Glomerular visceral epithelial cell (primary cell): ENCODE data around the gene CERS2.
A peak's percentile ranks its signal among the peaks of the same experiment; 100 is the strongest.

Source experiments
- DNase-seq: peaks from one replicate; pipeline ENCODE4 v3.0.0-alpha.2; 2016; ENCODE audit errors: extremely low spot score

Gene CERS2

DNA sequence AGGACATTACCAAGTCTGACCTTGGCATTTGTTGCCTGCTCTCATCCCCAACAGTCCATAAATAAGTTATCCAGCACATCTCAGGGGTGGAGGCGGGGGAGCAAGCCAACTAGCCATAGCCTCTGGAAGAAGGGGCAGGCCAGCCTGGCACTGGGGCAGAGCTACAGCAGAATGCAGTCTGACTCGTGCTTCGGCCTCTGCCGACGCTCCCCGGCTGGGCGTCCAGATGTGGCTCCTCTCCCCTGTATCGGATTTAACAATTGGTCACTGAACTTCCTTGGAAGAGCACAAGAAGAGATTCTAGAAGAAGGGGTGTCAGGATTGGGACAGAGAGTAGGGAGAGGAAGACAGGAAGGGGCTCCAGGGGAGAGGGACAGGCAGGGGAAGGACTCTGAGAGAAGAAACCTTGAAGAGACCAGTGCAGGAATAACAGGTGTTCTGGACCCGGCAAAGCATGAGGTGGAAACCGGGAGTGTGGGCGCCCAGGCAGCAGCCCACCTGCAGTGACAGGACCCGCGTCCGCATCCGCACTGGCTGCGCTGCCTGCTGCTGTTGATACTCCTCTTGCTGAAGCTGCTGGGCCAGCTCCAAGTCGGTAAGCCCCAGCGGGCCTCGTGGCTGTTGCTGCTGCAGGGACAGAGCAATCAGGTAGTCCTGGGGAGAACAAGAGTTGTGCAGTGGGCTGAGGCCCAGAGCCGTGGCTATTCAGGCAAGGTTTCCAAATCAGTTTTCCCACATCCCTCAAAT is 22.7 kb upstream of the CERS2 start:
- DNase-seq = no peak

- no peak for DNase-seq
Observed at GRCh38 chr1:150995896-150996295, 21.3 kb upstream of the CERS2 start.

- DNase-seq = no peak
Observed at GRCh38 chr1:150995460-150995859, 20.8 kb upstream of the CERS2 start.

GRCh38 chr1:150994248-150994647 is 19.6 kb upstream of the CERS2 start:
- no peak for DNase-seq

DNA sequence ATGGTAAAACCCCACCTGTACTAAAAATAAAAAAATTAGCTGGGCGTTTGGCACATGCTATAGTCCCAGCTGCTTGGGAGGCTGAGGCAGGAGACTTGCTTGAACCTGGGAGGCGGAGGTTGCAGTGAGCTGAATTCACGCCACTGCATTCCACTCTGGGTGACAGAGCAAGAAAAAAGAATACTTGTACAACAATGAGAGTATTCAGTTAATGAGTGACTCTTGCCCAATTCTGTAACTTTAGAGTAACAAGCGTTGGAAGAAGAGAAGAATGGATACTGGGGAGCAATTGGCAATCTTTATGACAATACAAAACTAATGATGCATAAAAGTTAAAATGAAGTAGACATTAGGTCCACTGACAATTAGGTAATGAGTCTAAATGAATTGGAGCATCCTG is 18.0 kb upstream of the CERS2 start:
- DNase-seq = no peak

- DNase-seq = no peak
Observed at GRCh38 chr1:150987924-150988323, 13.3 kb upstream of the CERS2 start.

DNA sequence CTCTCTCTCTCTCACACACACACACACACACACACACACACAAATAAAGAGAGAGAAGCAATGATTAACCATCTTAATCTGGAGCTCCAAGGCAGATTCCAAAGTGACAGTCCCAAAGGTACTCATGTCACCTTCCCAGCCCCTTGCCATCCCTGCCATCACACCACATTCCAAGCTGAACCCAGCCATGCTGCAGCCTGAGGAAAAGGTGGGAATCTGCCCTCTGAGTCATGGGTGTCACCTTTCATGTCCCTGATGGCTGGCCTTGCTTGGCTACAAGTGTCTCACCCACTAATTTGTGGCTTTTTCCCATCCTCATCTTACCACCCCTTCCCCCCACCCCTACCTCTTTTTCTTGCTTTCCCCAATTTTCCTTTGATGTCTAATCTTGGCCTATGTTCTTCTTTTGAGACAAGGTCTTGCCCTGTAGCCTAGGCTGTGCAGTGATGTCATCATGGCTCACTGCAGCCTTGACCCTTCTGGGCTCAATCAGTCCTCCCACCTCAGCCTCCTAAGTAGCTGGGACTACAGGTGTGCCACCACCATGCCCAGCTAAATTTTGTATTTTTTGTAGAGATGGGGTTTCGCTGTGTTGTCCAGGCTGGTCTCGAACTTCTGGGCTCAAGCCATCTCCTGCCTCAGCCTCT is 10.7 kb upstream of the CERS2 start:
- no peak for DNase-seq

DNA sequence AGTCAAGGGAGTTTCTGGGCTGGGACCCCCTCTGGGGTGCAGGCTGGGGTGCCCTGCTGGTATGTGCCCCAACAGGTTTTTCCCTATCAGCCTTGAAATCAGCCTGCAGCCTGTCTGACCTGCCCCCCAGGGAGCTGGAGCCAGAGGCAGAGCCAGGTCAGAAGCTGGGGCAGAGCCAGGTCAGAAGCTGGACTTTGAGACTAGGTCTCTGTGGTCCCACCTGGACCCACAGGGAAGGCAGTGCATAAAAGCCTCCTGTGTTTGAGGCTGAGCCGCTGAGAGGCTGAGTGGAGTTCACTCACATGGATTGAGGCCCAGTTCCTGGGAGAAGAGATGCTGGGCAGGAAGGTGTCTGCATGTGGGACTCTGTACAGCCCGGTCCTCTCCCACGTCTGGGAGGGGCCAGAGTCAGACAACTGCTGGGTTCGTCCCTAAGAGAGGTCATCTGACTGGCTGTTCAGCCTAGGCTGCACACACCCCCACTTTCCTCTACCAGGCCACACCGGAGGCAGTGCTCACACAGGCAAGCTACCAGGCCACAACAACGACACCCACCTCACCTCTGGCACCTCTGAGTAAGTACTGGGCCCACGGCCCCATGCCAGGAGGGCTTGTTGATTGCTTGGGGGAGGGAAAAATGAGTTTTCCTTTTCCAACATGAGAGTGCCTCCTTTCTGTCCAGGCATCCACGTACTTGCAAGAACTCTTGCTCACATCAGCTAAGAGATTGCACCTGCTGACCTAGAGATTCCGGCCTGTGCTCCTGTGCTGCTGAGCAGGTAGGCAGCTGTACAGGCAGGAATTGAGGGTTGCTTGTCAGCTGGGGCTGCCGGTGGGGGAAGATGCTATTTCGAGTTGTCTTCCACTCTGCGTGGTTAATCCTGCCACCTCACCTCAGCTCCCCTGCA is 7.4 kb upstream of the CERS2 start, which contains the start of gene ANXA9:
Gene ANXA9 (plus strand): TSS at position 488 of the 908 bp plus-strand sequence. CDS start 814 bp downstream, outside the sequence.
- no peak for DNase-seq

DNA sequence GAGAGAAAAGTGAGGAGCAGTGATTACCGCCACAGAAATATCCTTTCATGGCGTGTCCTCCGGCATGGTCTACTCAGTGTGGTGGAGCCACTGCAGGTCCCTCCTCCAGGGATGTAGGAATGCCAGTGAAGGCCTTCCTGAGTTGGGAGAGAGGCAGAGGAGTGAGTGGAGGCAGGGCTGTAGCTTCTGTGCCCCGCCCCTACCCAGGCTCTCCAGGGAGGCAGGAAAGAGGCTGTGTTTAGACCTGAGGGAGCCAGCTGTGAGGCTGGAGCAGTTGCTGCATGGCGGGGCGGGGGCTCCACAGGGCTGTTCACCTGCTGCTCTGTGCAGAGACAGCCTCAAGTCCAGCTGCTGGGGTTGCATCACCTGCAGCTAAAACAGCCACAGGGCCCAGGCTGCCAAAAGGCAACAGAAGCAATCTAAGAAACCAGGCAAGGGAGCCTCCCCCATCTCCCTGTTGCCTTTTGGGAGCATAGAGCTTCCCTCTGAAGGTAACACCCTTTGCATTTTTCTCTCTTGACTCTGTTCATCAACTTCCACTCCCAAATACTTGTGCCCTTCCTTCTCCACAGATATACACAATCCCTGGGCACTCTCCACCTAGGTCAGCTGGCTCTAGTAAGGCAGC is 6.7 kb upstream of the CERS2 start:
- no peak for DNase-seq

DNA sequence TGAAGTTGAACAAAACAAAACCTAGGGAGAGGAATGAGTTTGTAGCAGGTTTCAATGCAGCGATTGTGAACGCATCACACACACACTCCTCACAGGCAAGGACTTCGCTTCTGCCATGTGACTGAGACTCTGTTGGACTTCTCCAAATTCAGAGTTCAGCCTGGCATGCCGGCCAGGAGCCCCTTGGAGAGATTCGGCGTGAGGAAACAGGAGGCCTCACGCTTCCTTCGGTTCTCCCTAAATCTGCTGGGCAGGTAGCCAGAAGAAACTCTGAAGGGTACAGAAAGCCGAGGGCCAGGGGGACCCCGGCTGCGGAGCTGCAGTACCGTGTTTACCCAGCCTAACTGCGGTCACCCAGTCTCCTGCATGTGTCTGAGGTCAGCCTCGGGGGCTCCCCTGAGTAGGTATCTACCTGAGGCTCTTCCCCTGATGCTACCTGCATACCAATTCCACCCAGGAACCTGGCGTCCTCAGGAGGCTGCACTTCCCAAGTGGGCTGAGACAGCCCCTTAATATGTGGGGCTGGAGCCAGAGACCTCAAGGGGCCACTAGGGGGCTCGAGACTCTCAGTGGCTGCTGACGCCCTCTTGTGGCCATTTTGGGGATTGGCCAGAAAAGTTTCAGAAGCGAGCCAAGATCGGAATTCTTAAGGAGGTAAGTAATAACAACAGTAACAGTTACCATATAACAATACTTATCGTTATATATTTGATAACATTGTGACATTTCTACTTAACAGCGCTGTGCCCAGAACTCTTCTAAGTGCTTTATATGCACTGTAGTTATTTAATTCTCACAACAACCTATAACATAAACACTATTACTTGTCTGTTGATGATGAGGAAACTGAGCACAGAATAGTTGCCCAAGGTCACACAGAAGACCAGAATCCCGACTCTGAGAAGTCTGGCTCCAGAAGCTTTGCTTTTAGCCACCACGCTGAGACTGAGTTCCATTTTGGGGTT is 4.7 kb upstream of the CERS2 start:
- peak; percentile 91 for DNase-seq

- DNase-seq = peak; percentile 93
Observed at GRCh38 chr1:150976879-150977694, 2.5 kb upstream of the CERS2 start.

- no peak for DNase-seq
Observed at GRCh38 chr1:150976401-150976821, 1.8 kb upstream of the CERS2 start.

GRCh38 chr1:150973836-150974579 is 627 bp downstream of the CERS2 start:
- DNase-seq = no peak

GRCh38 chr1:150973258-150973835 is 1.3 kb downstream of the CERS2 start:
- DNase-seq = no peak

DNA sequence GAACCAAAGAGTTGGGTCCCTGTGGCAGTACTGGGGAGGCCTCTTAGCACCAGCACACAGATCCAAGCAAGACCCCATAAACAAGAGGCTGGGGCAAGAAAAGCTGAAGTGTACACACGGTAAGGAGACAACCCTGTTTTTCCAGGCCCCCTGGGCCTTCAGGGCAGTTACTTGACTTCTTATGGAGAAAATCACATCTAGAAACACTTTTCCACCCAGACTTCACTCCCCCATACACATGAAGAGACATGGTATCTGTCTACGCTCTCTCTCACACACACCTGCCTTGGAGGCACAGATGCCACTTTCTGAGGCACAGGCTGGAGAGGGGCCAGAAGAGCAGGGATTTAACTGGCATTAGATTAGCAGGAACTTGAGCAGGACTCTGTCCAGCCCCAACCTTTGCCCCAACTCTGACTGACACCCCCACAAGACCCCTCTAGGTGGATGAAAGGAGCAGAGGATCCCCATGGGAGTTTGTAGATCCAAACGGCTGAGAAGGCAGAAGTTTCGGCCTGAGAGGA is 2.2 kb downstream of the CERS2 start:
- no peak for DNase-seq

- DNase-seq = peak; percentile 62
Observed at GRCh38 chr1:150971583-150972416, 2.8 kb downstream of the CERS2 start.

GRCh38 chr1:150970808-150971582 is 3.6 kb downstream of the CERS2 start:
- peak; percentile 67 for DNase-seq
